Hematopoietic multipotent progenitor cell treated with erythropoietin and hydrocortisone succinate and interleukin-3 and kit ligand, for 8 days (in vitro differentiated cells): ENCODE data around the gene C2.
"Not testable (repeated sequence)": the region's sequence is repeated elsewhere in the genome, so short reads cannot be mapped to it uniquely, and the experiment has no call there.

Source experiments
- DNase-seq: peaks from one replicate; pipeline ENCODE4 v3.0.0-alpha.2; 2015

The C2 gene

DNA sequence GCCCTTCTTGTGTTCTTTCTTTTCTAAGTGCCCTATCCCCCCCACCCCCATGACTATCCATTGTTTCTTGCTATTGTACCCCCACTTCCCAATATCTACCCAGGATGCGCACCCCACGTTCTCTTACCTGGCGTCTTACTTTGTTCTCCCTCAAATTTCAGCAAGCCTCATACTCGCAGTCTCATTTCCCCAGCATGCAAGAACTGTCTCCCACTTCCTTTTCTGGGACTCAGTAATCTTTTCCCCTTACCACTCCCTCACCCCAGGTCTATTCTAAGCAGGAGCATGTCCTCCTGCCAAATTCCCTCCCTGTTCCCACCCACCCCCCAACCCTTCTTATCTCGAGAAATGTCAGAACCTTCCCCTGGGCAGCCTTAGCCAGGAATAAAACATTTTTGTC lies 28.3 kb upstream of the C2 start:
- no peak for DNase-seq

DNA sequence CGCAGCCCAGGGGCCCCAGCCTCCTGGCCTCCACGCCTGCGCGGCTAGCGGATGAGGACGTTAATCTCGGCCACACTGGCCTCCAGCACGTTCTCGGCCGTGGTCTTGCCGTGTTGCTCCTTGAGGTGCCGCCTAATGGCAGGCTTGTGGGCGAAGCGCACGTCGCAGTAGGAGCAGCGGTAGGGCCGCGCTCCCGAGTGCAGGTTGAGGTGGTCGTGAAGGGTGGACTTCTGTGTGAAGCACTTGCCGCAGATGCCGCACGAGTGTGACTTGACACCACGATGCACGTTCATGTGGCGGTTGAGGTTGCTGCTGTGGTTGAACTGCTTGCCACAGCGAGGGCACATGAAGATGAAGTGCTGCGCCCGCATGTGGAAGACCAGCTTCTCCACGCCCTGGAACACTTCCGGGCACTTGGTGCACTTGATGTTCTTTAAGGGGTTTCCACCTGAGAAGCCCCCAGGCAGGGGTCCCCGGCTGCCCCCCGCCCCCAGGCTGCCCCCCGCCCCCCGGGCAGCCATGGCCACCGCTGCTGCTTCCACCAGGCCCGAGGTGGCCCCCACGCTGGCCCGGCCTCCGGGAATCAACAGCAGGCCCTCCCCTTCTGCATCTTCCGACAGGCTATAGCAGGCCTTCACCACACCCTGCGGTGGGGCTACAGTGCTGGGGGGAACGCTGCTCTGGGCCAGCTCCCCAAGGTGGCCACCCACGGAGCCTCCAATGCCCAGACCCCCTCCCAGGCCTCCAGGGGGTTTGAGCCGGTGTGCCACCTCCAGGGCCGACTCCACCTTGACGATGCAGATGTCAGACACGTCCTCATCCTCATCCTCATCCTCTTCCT lies 27.4 kb upstream of the C2 start:
- DNase-seq: no peak

DNA sequence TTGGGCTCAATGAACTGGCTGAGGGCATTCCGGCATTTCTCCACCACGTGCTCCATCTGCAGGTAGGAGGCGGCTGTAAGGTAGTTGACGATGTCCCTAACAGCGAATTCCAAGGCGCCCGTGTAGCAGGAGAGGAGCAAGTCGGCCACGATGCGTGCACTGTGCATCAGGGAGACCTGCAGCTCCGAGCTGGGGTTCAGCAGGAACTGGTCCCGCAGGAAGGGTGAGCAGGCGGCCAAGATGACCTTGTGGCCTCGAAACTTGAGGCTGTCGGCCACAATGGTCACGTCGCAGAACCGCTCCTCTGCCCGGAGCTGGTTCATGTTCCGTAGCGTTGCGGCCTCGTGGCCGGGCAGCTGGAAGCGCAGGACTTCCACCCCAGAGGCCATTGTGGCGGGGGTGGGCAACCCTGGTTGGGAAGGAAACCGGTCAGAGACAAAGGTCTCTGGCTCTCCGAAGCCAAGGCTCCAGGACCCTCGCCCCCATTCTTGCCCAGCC lies 26.6 kb upstream of the C2 start:
- DNase-seq: no peak

DNA sequence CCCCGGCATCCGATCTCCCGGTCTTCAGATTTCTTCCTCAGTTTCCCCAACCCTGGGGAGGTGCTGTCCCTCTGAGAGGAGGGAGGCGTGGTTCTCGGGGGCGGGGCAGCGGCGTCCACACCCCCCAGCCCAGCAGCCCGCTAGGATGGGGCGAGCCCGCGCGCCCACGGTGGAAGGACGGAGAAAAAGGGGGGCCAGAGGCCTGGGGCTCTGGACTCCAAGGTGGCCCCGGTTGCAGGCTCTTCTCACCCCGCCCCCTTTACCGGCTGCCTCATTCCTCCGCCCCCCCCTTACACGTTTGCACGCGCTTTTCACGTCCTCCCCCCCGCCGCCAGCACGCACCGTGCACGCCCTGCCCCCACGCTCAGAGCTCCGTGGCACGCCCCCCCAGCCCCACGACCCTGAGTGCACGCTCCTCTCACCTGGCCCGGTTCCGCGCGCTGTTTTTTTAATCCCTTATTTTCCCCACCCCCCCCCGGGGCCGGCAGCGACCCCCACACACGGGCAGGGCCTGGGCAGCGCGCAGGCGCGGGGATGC lies 26.0 kb upstream of the C2 start:
- peak; percentile 54 for DNase-seq

DNA sequence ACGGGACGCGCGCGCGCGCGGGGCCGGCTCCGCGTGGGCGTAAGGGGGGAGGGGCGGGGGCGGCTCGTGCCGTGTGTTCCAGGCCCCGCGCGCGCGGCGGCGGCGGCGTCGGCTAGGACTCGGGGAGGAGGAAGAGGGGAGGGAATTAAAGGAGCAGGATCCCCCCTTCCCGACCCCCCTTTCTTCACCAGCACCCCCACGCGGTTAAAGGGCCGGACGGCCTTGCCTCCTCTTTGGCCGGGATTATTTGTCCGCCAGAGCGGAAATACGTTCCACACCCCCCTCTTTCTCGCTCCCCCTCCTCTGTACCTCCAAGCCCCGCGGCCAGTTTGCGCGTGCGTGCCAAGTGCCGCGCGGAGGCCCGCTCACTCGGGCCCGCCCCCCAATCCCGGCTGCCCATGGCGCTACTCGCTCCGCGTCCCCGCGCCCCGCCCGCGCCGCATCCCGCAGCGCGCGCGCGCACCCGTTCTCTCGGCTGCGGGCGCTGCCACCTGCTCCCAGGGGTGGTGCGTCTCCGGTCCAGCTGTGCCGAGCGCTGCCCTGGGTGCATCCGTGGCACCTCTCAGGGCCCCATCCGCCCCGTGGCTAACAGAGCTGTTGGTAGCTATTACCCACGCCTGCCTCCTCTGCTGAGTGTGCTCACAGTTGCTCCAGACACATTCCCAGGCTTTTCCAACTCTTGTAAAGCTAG lies 25.4 kb upstream of the C2 start, which contains the start of gene ZBTB12:
Gene ZBTB12, minus strand, starts transcription at position 134 of the 691 bp plus-strand sequence. CDS start 781 bp downstream, outside the sequence.
- peak; percentile 87 for DNase-seq

DNA sequence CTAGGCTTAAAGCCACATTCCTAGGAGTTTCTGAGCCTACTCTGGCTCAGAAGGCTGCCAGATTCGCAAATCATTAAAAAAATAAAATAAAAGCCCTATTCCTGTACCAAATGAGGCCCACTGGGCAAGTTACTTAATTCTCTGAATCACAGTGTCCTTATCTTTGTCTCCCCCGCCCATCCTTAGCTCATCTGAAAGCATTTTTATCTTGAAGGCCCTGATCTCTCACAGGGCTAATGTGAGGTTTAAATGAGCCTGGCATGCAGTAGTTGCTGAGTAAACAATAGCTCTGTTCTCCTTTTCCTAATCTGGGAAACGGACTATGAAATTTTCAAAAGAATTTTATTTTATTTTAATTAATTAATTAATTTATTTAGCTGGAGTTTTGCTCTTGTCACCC lies 23.6 kb upstream of the C2 start:
- peak; percentile 58 for DNase-seq

DNA sequence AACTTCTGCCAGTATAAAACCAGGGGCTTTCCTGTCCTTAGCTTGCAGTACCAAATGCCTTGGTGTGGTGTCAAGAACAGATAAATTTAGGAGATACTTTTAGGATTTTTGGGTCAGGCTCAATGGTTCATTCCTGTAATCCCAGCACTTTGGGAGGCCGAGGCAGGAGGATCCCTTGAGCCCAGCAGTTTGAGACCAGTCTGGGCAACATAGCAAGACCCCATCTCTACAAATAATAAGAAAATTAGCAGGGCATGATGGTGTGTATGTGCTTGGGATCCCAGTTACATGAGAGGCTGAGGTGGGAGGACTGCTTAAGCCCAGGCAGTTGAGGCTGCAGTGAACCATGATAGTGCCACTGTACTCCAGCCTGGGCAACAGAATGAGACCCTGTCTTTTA lies 22.5 kb upstream of the C2 start:
- DNase-seq: no peak

DNA sequence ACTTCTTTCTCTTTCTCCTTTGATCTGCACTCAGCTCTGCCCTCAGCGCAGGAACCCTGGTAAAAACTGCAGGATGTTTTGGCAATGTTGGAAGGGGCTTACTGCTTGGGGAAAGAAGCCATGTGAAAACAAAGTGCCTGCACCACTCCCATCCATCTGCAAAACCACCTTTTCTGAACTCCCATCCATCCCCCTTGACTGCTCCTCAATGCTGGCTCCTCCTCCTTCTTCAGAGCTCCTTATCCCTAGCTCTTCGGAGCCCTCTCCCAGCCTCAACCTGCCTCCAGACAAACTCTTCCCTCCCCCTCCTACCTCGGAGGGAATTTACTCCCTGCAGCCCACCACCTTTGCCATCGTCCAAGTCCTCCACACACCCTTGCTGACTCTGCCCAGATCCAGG lies 21.4 kb upstream of the C2 start:
- DNase-seq: no peak

DNA sequence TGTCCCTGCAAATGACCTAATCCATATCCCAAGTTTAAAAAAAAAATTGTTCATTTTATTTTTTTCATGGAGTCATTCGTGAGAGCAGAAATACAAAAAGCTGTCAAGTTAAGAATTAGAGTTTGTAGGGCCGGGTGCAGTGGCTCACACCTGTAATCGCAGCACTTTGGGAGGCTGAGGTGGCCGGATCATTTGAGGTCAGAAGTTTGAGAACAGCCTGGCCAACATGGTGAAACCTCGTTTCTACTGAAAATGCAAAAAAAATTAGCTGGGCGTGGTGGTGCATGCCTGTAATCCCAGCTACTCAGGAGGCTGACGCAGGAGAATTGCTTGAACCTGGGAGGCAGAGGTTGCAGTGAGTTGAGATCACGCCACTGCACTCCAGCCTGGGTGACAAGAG lies 20.8 kb upstream of the C2 start:
- not testable (repeated sequence) for DNase-seq

DNA sequence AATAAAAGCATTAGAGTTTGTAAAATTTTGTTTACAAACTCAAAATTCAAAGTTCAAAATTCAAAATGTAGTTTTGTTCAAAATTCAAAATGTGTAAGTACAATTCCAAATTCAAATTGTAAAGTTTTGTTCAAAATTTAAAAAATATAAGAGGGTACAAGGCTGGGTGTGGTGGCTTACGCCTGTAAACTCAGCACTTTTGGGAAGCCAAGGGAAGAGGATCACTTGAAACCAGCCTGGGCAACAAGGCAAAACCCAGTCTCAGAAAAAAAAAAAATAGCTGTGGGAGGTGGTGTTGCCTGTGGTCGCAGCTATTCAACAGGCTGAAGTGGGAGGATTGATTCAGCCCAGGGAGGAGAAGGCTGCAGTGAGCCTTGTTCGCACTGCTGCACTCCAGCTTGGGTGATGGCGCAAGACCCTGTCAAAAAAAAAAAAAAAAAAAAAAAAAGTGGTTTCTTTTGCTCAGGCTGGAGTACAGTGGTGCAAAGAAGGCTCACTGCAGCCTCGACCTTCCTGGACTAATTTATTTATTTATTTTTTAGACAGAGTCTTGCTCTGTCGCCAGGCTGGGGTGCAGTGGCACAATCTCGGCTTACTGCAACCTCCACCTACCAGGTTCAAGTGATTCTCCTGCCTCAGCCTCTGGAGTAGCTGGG lies 20.2 kb upstream of the C2 start:
- no peak for DNase-seq

DNA sequence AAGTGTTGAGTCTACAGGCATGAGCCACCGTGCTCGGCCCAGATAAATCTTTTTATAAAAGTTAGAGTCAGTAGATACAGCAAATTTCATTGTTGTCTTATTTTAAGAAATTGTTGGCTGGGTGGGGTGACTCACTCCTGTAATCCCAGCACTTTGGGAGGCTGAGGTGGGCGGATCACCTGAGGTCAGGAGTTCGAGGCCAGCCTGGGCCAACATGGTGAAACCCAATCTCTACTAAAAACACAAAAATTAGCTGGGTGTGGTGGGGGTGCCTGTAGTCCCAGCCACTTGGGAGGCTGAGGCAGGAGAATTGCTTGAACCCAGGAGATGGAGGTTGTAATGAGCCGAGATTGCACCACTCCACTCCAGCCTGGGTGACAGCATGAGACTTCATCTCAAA lies 19.3 kb upstream of the C2 start:
- DNase-seq: not testable (repeated sequence)

DNA sequence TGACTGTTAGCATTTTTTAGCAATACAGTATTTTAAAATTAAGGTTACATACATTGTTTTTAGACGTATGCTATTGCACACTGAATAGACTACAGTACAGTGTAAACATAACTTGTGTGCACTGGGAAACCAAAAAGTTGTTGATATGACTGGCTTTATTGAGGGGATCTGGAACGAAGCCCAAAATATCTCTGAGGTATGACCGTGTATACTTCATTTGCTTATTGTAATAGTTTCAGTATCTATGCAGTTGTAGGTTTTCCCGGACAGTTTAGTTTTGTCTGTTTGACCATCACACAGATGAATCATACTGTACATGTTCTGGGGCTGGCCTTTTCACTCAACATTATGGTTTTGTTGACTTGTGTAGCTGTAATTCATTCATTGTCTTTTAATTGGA lies 18.7 kb upstream of the C2 start:
- DNase-seq: no peak

DNA sequence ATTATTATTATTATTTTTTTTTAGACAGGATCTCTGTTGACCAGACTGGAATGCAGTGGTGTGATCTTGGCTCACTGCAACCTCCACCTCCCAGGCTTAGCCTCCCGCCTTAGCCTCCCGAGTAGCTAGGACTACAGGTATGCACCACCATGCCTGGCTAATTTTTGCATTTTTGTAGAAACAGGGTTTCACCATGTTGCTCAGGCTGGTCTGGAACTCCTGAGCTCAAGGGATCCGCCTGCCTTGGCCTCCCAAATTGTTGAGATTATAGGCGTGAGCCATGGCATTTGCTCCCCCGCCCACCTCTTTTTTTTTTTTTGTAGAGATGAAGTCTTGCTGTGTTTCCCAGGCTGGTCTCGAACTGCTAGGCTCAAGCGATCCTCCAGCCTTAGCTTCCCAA lies 18.2 kb upstream of the C2 start:
- not testable (repeated sequence) for DNase-seq

DNA sequence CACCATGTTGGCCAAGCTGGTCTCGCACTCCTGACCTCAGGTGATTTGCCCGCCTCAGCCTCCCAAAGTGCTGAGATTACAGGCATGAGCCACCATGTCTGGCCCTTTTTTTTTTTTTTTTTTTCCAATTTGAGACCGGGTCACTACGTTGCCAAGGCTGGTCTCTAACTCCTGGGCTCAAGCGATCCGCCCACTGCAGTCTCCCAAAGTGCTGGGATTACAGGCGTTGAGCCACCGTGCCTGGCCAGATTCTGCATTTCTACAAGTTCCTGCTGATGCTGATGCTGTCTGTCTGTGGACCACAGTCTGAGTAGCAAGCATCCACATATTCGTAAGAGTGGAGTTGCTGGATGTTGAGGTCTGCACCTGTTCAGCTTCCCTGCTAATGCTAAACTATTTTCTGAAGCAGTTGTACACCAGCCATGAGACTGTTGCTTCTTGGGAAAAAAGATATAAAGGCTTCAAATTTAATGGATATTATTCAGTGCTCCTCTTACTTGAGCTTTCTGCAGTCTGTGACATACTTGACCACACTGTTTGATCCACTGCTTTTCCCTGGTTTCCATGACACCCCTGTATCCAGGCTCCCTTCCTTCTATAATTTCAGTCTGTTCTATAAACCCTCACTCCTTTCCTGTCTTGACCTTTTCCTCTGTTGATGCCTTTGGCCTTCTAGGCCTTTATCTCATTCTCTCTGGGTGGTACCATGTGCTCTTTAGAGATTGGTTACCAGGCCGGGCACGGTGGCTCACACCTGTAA lies 15.5 kb upstream of the C2 start:
- DNase-seq: no peak

DNA sequence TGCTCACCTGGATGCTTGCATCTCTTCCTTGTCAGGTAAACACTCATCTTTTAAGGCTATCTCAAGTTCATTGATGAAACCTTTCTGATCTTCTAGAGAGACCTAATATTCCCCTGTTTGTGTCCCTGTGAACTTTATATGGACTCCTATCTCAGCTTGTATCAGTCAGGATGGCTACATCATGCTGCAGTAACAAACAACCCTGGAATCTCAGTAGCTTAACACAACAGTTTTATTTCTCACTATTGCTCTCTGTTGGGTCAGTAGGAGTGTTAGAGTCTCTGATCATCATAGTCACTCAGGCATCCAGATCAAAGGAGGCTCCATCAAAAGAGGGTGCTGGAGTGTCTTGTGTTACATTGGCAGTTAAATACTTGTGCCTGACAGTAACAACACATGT lies 12.2 kb upstream of the C2 start:
- DNase-seq: no peak

DNA sequence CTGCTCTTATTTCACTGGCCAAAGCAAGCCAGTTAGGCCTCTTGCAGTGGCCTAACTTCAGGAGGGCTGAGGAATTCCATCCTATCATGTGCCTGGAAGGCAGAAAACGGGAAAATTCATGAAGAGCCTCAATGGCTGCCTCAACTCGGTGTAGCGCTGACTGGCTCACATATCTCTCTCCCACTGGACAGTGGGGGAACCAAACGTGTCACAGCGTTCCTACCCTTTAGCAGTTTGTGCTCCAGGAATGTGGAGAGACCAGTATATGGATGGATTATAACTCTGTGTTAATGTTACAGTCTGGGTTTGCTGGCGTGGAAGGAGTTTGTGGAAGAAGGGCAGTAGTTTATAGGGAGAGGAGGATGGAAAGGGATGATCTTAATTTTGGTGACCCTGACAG lies 11.8 kb upstream of the C2 start:
- no peak for DNase-seq

DNA sequence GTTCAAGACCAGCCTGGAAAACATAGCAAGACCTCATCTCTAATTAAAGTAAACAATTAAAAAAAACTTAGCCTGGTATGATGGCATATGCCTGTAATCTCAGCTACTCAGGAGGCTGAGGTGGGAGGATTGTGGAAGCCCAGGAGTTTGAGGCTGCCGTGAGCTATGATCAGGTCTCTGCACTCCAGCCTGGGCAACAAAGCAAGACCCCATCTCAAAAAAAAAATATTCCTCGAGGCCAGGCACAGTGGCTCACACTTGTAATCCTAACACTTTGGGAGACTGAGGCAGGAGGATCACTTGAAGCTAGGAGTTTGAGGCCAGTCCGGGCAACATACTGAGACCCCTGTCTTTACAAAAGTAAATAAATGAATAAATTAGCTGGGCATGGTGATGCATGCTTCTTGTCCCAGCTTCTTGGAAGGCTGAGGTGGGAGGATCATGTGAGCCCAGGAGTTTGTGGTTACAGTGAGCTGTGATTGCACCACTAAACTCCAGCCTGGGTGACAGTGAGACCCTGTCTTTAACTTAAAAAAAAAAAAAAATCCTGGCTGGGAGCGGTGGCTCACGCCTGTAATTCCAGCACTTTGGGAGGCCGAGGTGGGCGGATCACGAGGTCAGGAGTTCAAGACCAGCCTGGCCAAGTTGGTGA lies 9.3 kb upstream of the C2 start:
- DNase-seq: no peak

DNA sequence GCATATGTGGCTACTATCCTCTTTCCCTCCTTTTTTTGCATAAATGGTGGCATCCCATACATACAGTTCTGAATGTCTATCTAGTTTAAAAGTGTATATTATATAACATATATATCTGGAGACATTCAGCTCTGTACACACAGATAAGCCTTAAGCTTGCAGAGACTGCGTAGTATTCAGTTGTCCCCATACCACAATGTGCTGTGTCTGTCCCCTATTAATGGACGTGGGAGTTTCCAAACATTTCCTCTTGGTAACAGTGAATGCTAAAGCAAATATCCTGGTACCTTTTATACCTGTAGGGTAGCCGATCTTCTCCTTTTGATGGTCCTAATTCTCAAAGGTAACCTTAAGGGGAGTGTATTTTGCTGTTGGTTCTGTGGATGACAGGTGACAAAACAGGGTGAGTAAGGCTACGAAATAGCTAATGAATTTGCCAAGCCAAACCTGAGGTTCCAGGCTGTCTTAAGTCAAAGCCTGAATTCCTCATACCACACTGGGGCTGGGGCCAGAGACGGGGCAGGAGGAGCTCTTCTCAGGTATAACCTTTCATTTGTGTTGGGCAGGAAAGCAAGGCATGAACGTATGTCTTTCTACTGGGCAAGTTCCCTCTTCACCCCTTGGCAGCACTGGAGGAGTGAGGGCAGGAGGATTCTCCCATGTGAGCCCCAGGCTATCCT lies 7.8 kb upstream of the C2 start:
- no peak for DNase-seq

DNA sequence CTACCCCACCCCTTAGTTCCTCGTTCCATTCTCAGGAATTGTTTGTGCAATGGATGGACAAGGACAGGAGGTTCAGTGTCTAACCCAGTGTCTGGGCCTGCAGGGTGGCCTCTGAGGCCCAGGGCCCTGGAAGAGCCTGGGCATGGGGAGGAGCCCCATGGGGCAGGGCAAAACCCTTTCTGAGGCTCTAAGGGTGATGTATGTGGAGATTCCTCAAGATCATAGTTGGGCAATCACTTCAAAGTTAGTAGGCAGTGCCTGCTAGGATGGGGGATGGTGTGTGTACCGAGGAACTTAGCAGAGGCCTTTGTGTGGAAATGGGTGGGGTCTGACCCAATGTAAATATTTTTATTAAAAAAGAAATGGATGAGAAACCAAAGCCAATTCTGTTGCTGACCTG lies 6.7 kb upstream of the C2 start:
- DNase-seq: no peak

DNA sequence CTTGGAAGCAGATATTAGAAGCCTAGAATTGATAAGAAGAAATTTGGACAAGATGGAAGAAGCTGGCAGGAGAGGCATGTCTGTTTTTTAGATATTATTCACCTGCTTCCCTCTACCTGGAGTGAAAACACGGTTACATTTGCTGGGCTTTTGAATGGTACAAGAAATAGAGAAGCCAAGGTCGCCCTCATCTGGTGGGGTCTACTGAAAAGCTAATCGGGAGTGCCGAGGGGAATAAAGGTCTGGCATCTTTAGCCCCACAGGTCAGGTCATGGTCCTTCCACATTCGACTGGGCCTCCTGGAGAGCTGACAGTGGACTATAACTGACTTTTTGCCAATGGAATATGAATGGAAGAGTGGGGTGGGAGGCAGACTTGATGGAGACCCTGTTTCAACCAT lies 4.6 kb upstream of the C2 start:
- DNase-seq: peak; percentile 35

DNA sequence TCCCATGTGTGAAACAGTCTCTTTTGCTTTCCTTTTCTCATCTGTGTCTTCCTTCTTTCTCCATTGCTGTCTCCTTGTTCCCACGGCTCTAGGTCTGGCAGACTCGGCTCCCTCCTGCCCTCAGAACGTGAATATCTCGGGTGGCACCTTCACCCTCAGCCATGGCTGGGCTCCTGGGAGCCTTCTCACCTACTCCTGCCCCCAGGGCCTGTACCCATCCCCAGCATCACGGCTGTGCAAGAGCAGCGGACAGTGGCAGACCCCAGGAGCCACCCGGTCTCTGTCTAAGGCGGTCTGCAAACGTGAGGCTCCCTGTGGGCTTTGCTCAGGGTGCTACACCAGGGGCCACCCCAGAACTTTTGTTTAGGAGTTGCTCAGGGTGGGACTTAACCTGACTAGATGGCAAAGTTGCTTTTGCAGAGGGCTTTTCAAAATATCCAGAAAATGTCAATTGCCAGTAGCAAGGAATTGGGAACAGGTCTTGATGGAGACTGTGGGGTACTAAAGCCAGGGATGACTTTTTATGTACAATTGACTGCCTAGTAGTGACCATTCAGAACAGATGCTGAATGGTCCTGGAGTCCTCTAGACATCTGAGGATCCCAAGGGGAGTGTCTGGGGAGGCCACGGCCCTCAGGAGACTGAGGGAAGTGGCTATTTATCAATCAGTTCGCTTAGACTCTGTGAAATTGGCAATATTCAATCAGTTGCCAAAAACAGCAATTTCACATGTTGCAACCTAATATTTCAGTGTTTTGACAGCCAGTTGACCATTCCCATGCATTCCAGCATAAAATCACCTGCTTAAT lies 550 bp downstream of the C2 start:
- DNase-seq: no peak
